Natural killer cell (primary cell): ENCODE measurements around the gene TENM4. TPM values are rescaled to one million over a fixed set of nuclear protein-coding genes. Genes with fewer than 3 reads are reported as not detected.

Experiments used
- ATAC-seq, 3 donors: fragments of 150-1000 bp in 2 of 3; fragments of 200-7000 bp in 1 of 3; cut with Tn5 transposase; 1 replicate in 1 of 3; 2 replicates in 2 of 3; pipeline ENCODE4 v1.10.0; 2021; ENCODE audit warnings: mild to moderate bottlenecking in 2 of 3, moderate library complexity in 2 of 3
- DNase-seq, 2 donors: peaks; one replicate each; pipeline versions ENCODE4 v3.0.0 to v3.0.0-alpha.2; 2013 to 2021; ENCODE audit warnings: mixed read lengths in 1 of 2
- H3K27ac ChIP-seq: one replicate; pipeline ENCODE4 v1.5.1; 2013; ENCODE audit warnings: mild to moderate bottlenecking, low read length
- H3K27me3 ChIP-seq: one replicate; pipeline ENCODE4 v1.6.1; 2013; ENCODE audit warnings: low read length; ENCODE audit not compliant: control insufficient read depth, insufficient read depth
- H3K36me3 ChIP-seq: one replicate; pipeline ENCODE4 v1.6.1; 2013; ENCODE audit warnings: low read length; ENCODE audit not compliant: control insufficient read depth, insufficient read depth
- H3K4me1 ChIP-seq: one replicate; pipeline ENCODE4 v1.6.1; 2013; ENCODE audit warnings: low read length; ENCODE audit not compliant: control insufficient read depth, insufficient read depth
- H3K4me3 ChIP-seq: one replicate; pipeline ENCODE4 v1.5.1; 2013; ENCODE audit warnings: low read length
- H3K9me3 ChIP-seq: one replicate; pipeline ENCODE4 v1.6.1; 2013; ENCODE audit warnings: low read length; ENCODE audit not compliant: control insufficient read depth, insufficient read depth
- H3K27ac Mint-ChIP-seq, 2 donors: one replicate each; pipeline ENCODE4 v1.8.0; 2022; ENCODE audit warnings: mild to moderate bottlenecking in 2 of 2, mixed read lengths in 2 of 2, moderate library complexity in 1 of 2
- H3K27me3 Mint-ChIP-seq, 2 donors: one replicate each; pipeline ENCODE4 v1.8.0; 2022; ENCODE audit warnings: low read depth in 2 of 2, mixed read lengths in 2 of 2
- H3K36me3 Mint-ChIP-seq: one replicate; pipeline ENCODE4 v1.8.0; 2022; ENCODE audit warnings: mixed read lengths
- H3K4me1 Mint-ChIP-seq, 2 donors: one replicate each; pipeline ENCODE4 v1.8.0; 2022; ENCODE audit warnings: mixed read lengths in 2 of 2
- H3K4me3 Mint-ChIP-seq: one replicate; pipeline ENCODE4 v1.8.0; 2022; ENCODE audit warnings: mild to moderate bottlenecking, moderate library complexity, mixed read lengths
- H3K9me3 Mint-ChIP-seq, 2 donors: one replicate each; pipeline ENCODE4 v1.8.0; 2022; ENCODE audit warnings: mixed read lengths in 2 of 2
- CTCF ChIP-seq: fragments of 200-600 bp; IDR thresholded peaks from one replicate; pipeline ENCODE4 v1.8.0; 2022; ENCODE audit warnings: antibody characterized with exemption
- WGBS: methylation state at CpG from one replicate; pipeline ENCODE4 v1.1.7; 2013; ENCODE audit warnings: missing lambda C conversion rate; ENCODE audit not compliant: insufficient coverage; 5-methylcytosine and 5-hydroxymethylcytosine counted together
- intact Hi-C: fragments of 100-400 bp; cut with micrococcal nuclease; formaldehyde crosslinking; loops from one replicate; pipeline ENCODE4 v1.14.2; 2022
- total RNA-seq, 4 donors: library from RNA; stranded (reverse); fragments of 120-200 nt in 1 of 4; gene quantifications; one replicate each; pipeline versions ENCODE4 v1.2.3 to v1.2.4, GENCODE V29; 2013 to 2022

The TENM4 gene
- total RNA-seq, 3 donors from 2014 or later (not counting 1 experiment from before 2014, with no cell fraction given): 0.63 to 0.75 TPM; not detected in 1

- DNase-seq (no peak), ATAC-seq (no peak)
- Mint-ChIP-seq H3K27ac (no peak overlapping the region), H3K36me3 (no peaks in the 10 kb centered on the region), H3K27me3 (peaks cover 0 to 8% of the 10 kb centered on the region in 2 donors), H3K9me3 (no peaks in the 10 kb centered on the region), H3K4me3 (no peak overlapping the region), H3K4me1 (no peaks in the 10 kb centered on the region)
- WGBS: 88% methylated on average over 2 of the region's 2 CpGs
- Histone ChIP-seq H3K9me3 (no peaks in the 10 kb centered on the region), H3K4me1 (no peaks in the 10 kb centered on the region), H3K36me3 (no peaks in the 10 kb centered on the region), H3K27ac (no peak overlapping the region), H3K4me3 (no peak overlapping the region), H3K27me3 (no peaks in the 10 kb centered on the region)
- intact Hi-C loops: no loop called here
- no peak for TF ChIP-seq CTCF
These were observed 778.0 kb downstream of the TENM4 start for GRCh38 chr11:78662811-78663210.

GRCh38 chr11:78660471-78660870 lies 780.4 kb downstream of the TENM4 start:
- ATAC-seq (no peak), DNase-seq (no peak)
- H3K4me1 ChIP-seq: no peaks in the 10 kb centered on the region
- no peaks in the 10 kb centered on the region for H3K36me3 ChIP-seq
- no peaks in the 10 kb centered on the region for H3K9me3 ChIP-seq
- Mint-ChIP-seq H3K27me3 (peaks cover 0 to 8% of the 10 kb centered on the region in 2 donors), H3K27ac (no peak overlapping the region), H3K4me1 (no peaks in the 10 kb centered on the region), H3K4me3 (no peak overlapping the region), H3K36me3 (no peaks in the 10 kb centered on the region), H3K9me3 (no peaks in the 10 kb centered on the region)
- no peak for TF ChIP-seq CTCF
- H3K4me3 ChIP-seq: no peak overlapping the region
- H3K27ac ChIP-seq: no peak overlapping the region
- no peaks in the 10 kb centered on the region for H3K27me3 ChIP-seq
- intact Hi-C loops: no loop called here
- WGBS: 92% methylated on average over 4 of the region's 4 CpGs

- ATAC-seq: no peak
- WGBS: 73% methylated on average over 11 of the region's 11 CpGs
- no peak overlapping the region for H3K27ac Mint-ChIP-seq
These were observed 781.2 kb downstream of the TENM4 start for GRCh38 chr11:78659326-78660270.

More at GRCh38 chr11:78659326-78660270, 781.2 kb downstream of the TENM4 start:
- intact Hi-C loops: no loop called here
- no peaks in the 10 kb centered on the region for H3K9me3 ChIP-seq
- Mint-ChIP-seq H3K4me3 (no peak overlapping the region), H3K9me3 (no peaks in the 10 kb centered on the region), H3K27me3 (peaks cover 0 to 8% of the 10 kb centered on the region in 2 donors), H3K36me3 (no peaks in the 10 kb centered on the region), H3K4me1 (no peaks in the 10 kb centered on the region)
- H3K36me3 ChIP-seq: no peaks in the 10 kb centered on the region
- no peak for DNase-seq
- no peak for TF ChIP-seq CTCF
- H3K4me1 ChIP-seq: no peaks in the 10 kb centered on the region
- H3K27ac ChIP-seq: no peak overlapping the region
- no peaks in the 10 kb centered on the region for H3K27me3 ChIP-seq
- H3K4me3 ChIP-seq: no peak overlapping the region
